ENCODE data around the gene FPR1.

The FPR1 gene

DNA sequence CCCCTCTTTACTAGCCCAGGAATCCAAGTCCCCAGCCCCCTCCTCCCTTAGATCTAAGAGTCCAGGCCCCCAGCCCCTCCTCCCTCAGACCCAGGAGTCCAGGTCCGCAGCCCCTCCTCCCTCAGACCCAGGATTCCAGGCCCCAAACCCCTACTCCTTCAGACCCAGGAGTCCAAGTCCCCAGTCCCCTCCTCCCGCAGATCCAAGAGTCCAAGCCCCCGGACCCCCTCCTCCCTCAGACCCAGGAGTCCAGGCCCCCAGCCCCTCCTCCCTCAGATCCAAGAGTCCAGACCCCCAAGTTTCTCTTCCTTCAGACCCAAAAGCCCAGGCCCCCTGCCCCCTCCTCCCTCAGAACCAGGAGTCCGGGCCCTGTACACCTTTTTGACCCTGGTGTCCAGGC is 47.1 kb downstream of the FPR1 start:
- no peak for DNase-seq (ENCODE audit: low read depth)

DNA sequence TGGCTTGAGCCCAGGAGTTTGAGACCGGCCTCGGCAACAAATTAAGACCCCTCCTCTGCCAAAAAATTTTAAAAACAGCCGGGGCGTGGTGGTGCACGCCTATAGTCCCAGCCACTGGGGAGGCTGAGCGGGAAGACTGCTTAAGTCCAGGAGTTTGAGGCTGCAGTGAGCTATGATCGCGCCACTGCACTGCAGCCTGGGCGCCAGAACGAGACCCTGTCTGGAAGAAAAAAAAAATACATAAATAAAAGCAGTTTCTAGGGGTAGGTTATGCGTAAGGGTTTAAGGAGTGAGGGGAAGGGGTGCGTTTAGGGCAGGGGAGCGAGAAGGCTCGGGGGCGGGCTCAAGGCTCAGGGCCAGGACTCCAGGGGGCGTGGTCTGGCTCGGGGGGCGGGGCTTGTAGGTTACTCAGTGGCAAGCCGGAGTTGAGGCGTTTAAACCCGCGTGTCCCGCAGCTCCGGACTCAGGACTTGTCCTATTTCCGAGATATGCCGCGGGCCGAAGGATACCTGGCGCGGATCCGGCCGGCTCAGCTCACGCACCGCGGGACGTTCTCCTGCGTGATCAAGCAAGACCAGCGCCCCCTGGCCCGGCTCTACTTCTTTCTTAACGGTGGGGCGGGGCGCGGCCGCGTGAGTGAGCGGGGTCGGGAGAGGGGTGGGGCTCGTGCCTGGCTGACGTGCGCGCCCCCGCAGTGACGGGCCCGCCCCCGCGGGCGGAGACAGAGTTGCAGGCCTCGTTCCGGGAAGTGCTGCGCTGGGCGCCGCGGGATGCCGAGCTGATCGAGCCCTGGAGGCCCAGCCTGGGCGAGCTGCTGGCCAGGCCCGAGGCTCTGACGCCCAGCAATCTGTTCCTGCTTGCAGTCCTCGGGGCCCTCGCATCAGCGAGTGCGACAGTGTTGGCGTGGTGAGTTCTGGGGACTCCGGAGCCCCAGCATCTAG is 47.8 kb downstream of the FPR1 start:
- peak; percentile 65 for DNase-seq (ENCODE audit: low read depth)

DNA sequence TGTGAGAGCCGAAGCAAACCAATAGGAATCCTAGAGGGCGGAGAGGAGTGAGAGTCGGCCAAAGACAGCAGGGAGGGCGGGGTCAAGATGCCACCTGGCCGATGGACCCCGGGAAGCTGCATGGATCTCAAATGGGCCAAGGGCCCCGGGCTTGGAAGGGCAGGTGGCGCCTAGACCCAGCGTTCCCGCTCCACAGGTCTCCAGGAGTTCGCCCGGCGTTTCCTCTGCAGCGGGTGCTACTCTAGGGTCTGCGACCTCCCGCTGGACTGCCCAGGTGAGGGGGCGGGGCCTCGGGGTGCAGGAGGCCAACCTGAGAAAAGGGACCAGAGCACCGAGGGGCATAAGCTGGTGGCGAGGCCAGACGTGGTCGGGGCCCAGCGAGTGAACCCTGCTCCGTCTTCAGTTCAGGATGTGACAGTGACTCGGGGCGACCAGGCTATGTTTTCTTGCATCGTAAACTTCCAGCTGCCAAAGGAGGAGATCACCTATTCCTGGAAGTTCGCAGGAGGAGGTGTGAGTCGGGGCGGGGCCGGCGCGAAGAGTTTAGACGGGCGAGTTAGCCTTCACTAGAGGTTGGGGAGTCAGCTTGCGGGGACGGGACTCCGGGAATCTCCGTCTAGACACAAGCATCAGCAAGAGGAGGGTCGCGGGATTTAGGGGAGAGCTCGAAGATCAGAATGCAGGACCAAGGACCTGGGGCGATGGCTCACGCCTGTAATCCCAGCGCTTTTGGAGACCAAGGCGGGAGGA is 48.7 kb downstream of the FPR1 start:
- DNase-seq (ENCODE audit: low read depth), result no peak

DNA sequence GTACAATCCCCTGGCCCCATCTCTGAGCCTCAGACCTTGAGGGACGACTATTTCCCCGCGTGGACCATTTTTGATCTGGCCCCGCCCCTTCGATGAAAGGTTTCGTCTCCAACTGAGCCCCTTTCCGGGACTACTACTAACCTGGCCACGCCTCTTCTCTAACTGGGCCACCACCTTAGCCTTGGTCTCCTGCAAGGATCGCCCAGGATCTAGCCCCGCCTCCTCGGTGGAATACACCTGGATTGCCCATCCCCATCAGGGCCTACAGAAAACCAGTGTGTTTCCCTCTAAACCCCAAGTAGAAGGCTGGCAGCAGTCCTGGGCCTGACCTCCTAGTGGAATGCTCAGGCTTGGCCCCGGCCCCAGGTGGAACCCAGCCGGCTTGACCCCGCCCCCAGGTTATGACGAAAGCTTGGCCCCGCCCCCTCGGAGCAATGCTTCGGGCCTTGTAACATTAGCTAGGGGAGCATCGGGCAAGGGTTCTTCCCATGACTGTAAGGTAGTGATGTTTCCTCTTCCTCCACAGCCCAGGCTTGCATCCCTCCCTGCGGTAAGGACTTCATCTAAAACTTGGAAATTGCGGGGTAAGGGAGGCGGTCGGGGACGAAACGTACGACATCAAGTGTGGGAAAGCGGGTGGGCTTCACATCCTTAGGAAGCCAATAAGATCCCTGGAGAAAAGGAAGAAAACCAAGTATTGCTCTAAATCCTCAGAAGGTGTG is 49.4 kb downstream of the FPR1 start:
- no peak for DNase-seq (ENCODE audit: low read depth)

DNA sequence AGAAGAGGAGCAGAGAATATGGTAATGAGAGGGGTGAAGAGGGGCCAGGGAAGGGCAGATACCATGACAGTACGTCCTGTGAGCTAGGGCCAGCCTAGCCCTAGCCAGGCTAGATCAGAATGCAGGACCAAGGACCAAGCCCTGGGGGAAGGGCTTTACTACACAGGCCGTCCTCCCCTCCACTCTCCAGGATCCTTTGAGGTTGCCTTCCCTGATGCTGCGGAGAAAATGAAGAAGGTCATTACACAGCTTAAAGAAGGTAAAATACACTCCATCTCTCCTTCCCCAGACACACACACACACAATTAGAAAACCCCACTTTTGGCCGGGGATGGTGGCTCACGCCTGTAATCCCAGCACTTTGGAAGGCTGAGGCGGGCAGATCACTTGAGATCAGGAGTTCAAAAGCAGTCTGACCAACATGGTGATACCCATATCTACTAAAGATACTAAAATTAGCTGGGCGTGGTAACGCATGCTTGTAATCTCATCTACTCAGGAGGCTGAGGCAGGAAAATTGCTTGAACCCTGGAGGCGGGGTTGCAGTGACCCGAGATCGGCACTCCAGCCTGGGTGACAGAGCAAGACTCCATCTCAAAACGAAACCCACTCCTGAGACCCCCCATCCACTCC is 50.1 kb downstream of the FPR1 start:
- no peak for DNase-seq (ENCODE audit: low read depth)

DNA sequence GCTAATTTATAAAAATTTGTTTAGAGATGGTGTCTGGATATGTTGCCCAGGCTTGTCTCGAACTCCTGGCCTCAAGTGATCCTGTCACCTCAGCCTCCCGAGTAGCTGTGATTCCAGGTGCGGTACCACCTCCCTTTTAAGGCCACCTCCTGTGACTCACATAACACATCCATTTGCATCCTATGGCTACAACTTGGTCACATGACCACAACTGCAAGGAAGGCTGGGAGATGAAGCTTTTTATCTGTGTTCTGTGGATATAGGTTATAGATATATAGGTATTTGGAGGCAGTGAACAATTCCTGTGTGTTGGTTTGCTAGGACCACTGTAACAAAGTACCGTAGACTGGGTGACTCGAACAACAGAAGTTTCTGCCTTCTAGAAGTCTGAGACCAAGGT is 52.5 kb downstream of the FPR1 start:
- no peak for DNase-seq (ENCODE audit: low read depth)

DNA sequence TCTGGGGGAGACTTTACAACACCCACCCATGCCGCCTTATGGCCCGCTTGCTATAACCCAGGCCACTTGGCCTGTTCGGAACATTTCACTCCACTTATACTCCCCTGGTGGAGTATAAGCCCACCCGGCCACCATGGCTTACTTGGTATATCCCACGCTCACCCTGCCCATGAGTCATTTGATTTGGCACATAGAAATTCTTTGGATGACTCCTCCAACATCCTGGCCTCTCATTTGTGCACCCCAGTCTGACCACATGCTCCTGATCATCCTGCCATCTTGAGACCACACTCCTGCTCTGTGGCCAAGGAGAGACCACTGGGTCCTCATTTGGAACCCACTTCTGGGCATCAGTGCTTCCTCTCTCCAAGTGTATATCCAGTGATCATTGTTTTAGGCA is 53.4 kb downstream of the FPR1 start:
- no peak for DNase-seq (ENCODE audit: low read depth)

DNA sequence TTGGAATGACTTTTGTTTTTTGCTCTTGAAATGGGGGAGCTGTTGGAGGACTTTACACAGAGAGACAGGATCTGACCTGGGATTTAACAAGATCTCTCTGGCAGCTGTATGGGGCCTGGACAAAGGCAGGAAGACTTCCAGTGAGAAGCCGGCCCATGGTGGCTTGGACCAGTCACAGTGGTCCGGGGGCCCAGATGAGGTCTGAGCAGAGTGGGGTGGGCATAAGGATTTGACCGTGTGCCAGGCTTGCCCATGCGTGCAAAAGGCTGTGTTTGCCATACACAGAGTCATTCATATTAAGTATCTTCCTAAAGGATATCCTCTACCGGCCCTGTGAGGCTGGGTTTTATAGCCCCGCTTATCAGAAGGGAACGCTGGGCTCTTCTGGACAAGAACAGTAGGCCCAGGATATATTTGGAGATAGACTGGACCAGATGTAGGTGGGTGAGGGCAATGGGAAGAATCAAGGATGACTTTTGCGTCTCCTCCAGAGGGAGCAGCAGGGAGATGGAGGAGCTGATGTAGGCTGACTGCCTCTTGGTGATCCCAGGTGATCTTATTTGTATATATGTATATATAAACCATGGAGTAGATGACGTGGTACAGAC is 54.4 kb downstream of the FPR1 start:
- no peak for DNase-seq (ENCODE audit: low read depth)

DNA sequence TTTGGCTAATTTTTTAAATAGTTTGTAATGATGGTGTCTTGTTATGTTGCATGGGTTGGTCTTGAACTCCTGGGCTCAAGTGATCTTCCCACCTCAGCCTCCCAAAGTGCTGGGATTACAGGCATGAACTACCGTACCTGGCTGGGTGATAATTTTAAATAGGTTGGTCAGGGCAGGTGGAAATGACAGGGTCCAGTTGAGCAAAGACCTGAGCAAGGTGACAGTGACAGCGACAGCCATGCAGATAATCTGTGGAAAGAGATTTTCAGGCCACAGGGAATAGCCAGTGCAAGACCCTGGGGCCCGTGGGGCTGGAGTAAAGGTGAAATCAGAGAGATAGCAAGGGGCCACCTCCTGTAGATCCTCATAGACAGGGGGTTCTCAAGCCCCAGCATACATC is 55.1 kb downstream of the FPR1 start:
- DNase-seq (ENCODE audit: low read depth), result no peak
